HG03520 (cell line): Measurements from ENCODE around the gene CNOT6.

Experiments
- ATAC-seq: cut with Tn5 transposase; IDR thresholded peaks from one replicate; pipeline ENCODE4 v1.9.1; 2021; ENCODE audit warnings: mild to moderate bottlenecking, moderate library complexity; ENCODE audit not compliant: unreplicated experiment

The CNOT6 gene

GRCh38 chr5:180598797-180599589 is 104.8 kb downstream of the CNOT6 start:
- ATAC-seq, result no peak

- no peak for ATAC-seq
Observed at GRCh38 chr5:180599590-180599914, 105.4 kb downstream of the CNOT6 start.

- ATAC-seq, result no peak
Observed at GRCh38 chr5:180599981-180600553, 105.9 kb downstream of the CNOT6 start.

- no peak for ATAC-seq
Observed at GRCh38 chr5:180600554-180601041, 106.4 kb downstream of the CNOT6 start.

- ATAC-seq, result no peak
Observed at GRCh38 chr5:180601591-180602480, 107.7 kb downstream of the CNOT6 start.

- ATAC-seq, result no peak
Observed at GRCh38 chr5:180602481-180603075, 108.4 kb downstream of the CNOT6 start.

- no peak for ATAC-seq
Observed at GRCh38 chr5:180603076-180603594, 109.0 kb downstream of the CNOT6 start.

GRCh38 chr5:180604271-180604670 is 110.1 kb downstream of the CNOT6 start:
- no peak for ATAC-seq

GRCh38 chr5:180605554-180606214 is 111.5 kb downstream of the CNOT6 start:
- ATAC-seq, result no peak

- no peak for ATAC-seq
Observed at GRCh38 chr5:180606215-180606785, 112.1 kb downstream of the CNOT6 start.

GRCh38 chr5:180607861-180608571 is 113.8 kb downstream of the CNOT6 start:
- no peak for ATAC-seq

GRCh38 chr5:180608572-180609310 is 114.6 kb downstream of the CNOT6 start:
- ATAC-seq, result no peak

GRCh38 chr5:180609386-180609785 is 115.2 kb downstream of the CNOT6 start:
- no peak for ATAC-seq

GRCh38 chr5:180609817-180610550 is 115.8 kb downstream of the CNOT6 start:
- no peak for ATAC-seq

- ATAC-seq, result no peak
Observed at GRCh38 chr5:180611140-180611850, 117.1 kb downstream of the CNOT6 start.

- no peak for ATAC-seq
Observed at GRCh38 chr5:180612683-180613082, 118.5 kb downstream of the CNOT6 start.

GRCh38 chr5:180613188-180613813 is 119.1 kb downstream of the CNOT6 start:
- ATAC-seq, result no peak
